Kidney (tissue), 14 donors: ENCODE results near the gene AKR1A1. TPM values are rescaled to one million over a fixed set of nuclear protein-coding genes. Genes with fewer than 3 reads are reported as not detected.
"Not testable (repeated sequence)": the region's sequence is repeated elsewhere in the genome, so short reads cannot be mapped to it uniquely, and the experiment has no call there.

Experiments used
- DNase-seq, 5 donors: peaks; one replicate each; pipeline ENCODE4 v3.0.0-alpha.2; 2013 to 2020
- FAIRE-seq: peaks from 2 replicates; lab custom pipeline; 2012; peaks lifted over from hg19 to GRCh38; lab: Jason Lieb, UNC
- H3K27ac ChIP-seq, 2 donors: one replicate each; pipeline ENCODE4 v1.7.0; 2013; ENCODE audit warnings: low read depth in 2 of 2, low read length in 2 of 2, inconsistent platforms in 1 of 2
- H3K27me3 ChIP-seq: one replicate; pipeline ENCODE4 v1.7.1; 2013; ENCODE audit warnings: low read length, inconsistent platforms; ENCODE audit not compliant: control insufficient read depth, insufficient read depth
- H3K36me3 ChIP-seq, 3 donors: one replicate each; pipeline versions ENCODE4 v1.7.0 to v1.7.1; 2013; ENCODE audit warnings: low read length in 3 of 3, control low read depth in 1 of 3, inconsistent platforms in 1 of 3; ENCODE audit not compliant: insufficient read depth in 3 of 3, control insufficient read depth in 2 of 3
- H3K4me1 ChIP-seq, 3 donors: one replicate each; pipeline versions ENCODE4 v1.7.0 to v1.7.1; 2013; ENCODE audit warnings: low read length in 3 of 3, inconsistent platforms in 1 of 3, low read depth in 1 of 3; ENCODE audit not compliant: control insufficient read depth in 2 of 3, insufficient read depth in 2 of 3
- H3K4me3 ChIP-seq, 3 donors: one replicate each; pipeline versions ENCODE4 v1.7.0 to v1.8.1; 2013; ENCODE audit warnings: low read length in 3 of 3, control low read depth in 1 of 3, inconsistent platforms in 1 of 3
- H3K9ac ChIP-seq, 3 donors: one replicate each; pipeline versions ENCODE4 v1.7.0 to v1.7.1; 2013; ENCODE audit warnings: low read length in 3 of 3, control low read depth in 1 of 3, inconsistent platforms in 1 of 3
- H3K9me3 ChIP-seq, 3 donors: one replicate each; pipeline versions ENCODE4 v1.7.0 to v1.7.1; 2013; ENCODE audit warnings: low read length in 3 of 3, control low read depth in 1 of 3, inconsistent platforms in 1 of 3; ENCODE audit not compliant: control insufficient read depth in 2 of 3, insufficient read depth in 1 of 3
- intact Hi-C: fragments of 100-400 bp; cut with DNase I; formaldehyde crosslinking; loops from one replicate; pipeline ENCODE4 v1.11.1; 2022
- polyA plus RNA-seq: library from polyadenylated mRNA; stranded (reverse); fragments of 350-450 nt; fragmentation: Illumina TruSeq; extraction: RNeasy Lipid Tissue Mini Kit (QIAGEN cat#74804); gene quantifications from one replicate; pipeline ENCODE4 v1.2.3, GENCODE V29; 2014; ENCODE audit warnings: low read depth, low replicate concordance; ENCODE audit not compliant: insufficient read depth
- total RNA-seq: library from RNA; stranded (reverse); fragmentation: NEBNext Ultra II Directional; extraction: Animal tissue kit (Norgen Biotek cat#: 25700); gene quantifications from one replicate; pipeline ENCODE4 v1.2.1, GENCODE V29; 2021
- TF ChIP-seq, protein P1 (sequence below): IDR thresholded peaks from 3 replicates; pipeline ENCODE4 v1.5.1; 2012; ENCODE audit warnings: mild to moderate bottlenecking, moderate library complexity, borderline replicate concordance; ENCODE audit not compliant: insufficient read depth; ENCODE audit errors: extremely low read depth
- donor health status: control.
- donor health status: control.
- donor health status: control.
- donor health status: control.
- donor health status: control.
- donor health status: DM: yes; HTN: yes; CAD: no.
- donor health status: Normal renal cell carcinoma (clear cell type).

Gene AKR1A1
- total and polyA plus RNA-seq, 2 donors from 2014 or later, result 147 to 431 TPM

DNA sequence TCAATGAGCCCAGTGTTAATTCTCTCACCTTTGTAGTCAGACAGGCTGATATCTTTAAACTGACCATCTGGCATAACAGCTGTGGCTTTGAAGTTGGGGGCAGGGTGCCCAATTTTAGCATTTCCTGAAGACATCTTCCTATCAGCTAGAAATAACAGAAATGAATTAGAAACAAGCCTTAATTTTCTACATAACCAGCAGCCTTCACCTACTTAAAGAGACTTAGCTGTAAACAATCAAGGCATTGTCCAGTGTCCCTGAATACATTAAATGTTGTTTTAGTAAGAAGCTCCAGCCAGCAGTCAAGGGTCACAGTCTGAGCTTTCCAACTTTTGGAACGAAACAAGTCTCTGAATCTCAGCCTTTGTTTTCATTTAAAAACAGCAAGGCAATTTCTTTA is 31.7 kb upstream of the AKR1A1 start:
- no peak overlapping the region for H3K27ac ChIP-seq
- peak overlapping the region in 1 of 3 donors; percentile 48 for H3K4me3 ChIP-seq
- H3K9me3 ChIP-seq, result no peaks in the 10 kb centered on the region
- intact Hi-C loops, result loop anchor here (10.0 kb wide), 1 partner anchor 46 kb away; no protein-coding TSS in a partner anchor
- H3K36me3 ChIP-seq, result peaks cover 6 to 34% (median 26%) of the 10 kb centered on the region in 3 donors
- TF ChIP-seq, protein P1, sequence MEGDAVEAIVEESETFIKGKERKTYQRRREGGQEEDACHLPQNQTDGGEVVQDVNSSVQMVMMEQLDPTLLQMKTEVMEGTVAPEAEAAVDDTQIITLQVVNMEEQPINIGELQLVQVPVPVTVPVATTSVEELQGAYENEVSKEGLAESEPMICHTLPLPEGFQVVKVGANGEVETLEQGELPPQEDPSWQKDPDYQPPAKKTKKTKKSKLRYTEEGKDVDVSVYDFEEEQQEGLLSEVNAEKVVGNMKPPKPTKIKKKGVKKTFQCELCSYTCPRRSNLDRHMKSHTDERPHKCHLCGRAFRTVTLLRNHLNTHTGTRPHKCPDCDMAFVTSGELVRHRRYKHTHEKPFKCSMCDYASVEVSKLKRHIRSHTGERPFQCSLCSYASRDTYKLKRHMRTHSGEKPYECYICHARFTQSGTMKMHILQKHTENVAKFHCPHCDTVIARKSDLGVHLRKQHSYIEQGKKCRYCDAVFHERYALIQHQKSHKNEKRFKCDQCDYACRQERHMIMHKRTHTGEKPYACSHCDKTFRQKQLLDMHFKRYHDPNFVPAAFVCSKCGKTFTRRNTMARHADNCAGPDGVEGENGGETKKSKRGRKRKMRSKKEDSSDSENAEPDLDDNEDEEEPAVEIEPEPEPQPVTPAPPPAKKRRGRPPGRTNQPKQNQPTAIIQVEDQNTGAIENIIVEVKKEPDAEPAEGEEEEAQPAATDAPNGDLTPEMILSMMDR, result no peak
- H3K27me3 ChIP-seq, result no peaks in the 10 kb centered on the region
- DNase-seq, result peak in 1 of 5 donors; percentile 21
- FAIRE-seq, result no peak
- H3K4me1 ChIP-seq, result peaks cover 0 to 15% (median 0%) of the 10 kb centered on the region in 3 donors
- H3K9ac ChIP-seq, result peak overlapping the region in 1 of 3 donors; percentile 32

DNA sequence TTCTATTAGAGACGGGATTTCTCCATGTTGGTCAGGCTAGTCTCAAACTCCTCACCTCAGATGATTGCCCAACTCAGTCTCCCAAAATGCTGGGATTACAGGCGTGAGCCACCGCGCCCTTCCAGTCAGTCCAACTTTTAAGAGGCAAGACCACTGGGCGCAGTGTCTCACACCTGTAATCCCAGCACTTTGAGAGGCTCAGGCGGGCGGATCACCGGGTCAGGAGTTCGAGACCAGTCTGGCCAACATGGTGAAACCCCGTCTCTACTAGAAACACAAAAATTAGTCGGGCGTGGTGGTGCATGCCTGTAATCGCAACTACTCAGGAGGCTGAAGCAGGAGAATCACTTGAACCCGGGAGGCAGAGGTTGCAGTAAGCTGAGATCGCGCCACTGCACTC is 30.9 kb upstream of the AKR1A1 start:
- H3K27me3 ChIP-seq, H3K9me3 ChIP-seq, H3K27ac ChIP-seq, H3K9ac ChIP-seq, DNase-seq, FAIRE-seq: not testable (repeated sequence)
- intact Hi-C loops, result loop anchor here (10.0 kb wide), 1 partner anchor 45 kb away; no protein-coding TSS in a partner anchor
- H3K4me1 ChIP-seq, result peaks cover 0 to 13% (median 0%) of the 10 kb centered on the region in 3 donors
- H3K4me3 ChIP-seq, result peak overlapping the region in 1 of 3 donors; percentile 86
- peaks cover 3 to 26% (median 21%) of the 10 kb centered on the region in 3 donors for H3K36me3 ChIP-seq

DNA sequence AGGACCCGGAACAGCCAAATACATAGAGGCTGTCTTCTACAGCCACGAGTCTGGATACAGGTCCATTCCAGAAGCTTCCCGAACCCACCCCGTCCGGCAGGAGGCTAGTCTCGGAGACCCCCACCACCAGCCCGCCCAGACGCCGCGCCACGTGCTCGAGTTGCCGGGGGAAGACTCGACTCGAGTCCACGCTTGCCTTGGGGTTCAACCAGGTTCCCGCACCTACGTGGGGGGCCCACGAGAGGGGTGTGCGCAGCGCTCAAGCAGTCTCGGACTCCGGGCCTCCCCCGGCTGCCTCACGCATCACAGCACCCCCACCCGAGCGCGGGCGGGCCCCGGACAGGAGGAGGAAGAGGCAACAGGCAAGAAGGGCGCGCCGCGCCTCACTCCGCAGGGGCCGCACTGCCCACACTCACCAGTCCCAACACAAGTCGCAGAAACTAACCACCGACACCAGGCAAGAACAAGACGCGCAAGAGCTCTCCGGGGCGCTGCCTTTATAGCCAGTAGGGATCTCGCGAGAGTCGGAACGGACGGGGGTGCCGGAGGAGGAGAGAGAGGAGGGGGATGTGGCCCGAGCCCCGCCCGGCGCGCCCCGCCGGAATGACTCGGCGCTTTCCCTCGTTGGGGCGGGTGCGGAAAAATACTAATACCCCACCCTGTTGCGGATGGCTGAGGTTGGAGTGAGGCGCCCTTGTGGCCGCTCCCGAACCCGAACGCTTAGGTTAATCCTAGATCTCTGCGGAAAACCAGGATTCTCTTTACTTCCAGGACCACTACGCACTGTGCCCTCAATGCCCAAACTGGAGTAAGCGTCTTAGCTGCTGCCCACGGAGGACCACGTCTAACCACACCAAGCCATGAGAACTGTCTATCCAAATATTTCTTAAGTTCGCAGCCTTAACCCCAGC is 29.0 kb upstream of the AKR1A1 start, which contains the start of gene PRDX1:
Gene PRDX1 (minus strand): TSS at position 472 of the 911 bp plus-strand sequence. CDS start 2,841 bp downstream, outside the sequence.
- Histone ChIP-seq H3K36me3 (peaks cover 0 to 10% (median 8%) of the 10 kb centered on the region in 3 donors), H3K4me3 (peak within 1 kb of the TSS; percentile 78 to 86 (median 81)), H3K9ac (peak within 1 kb of the TSS; percentile 69 to 91 (median 86)), H3K27ac (peak within 1 kb of the TSS; percentile 92 to 98), H3K27me3 (no peaks in the 10 kb centered on the region), H3K4me1 (peaks cover 0 to 8% (median 0%) of the 10 kb centered on the region in 3 donors), H3K9me3 (no peaks in the 10 kb centered on the region)
- TF ChIP-seq, protein P1, result peak; percentile 23
- DNase-seq, result peak; percentile 97 to 99 (median 98)
- intact Hi-C loops, result no loop called here
- FAIRE-seq, result no peak
